Stimulated activated CD4-positive, alpha-beta T cell treated with anti-CD3 and anti-CD28 coated beads, Interleukin-2, amount 100 ng/mL, for 4 hours (primary cell): Measurements from ENCODE around the gene KRTAP4-7.
"Not testable (repeated sequence)": the region's sequence is repeated elsewhere in the genome, so short reads cannot be mapped to it uniquely, and the experiment has no call there.

Experiments used
- DNase-seq: peaks from one replicate; pipeline ENCODE4 v3.0.0-alpha.2; 2020; ENCODE audit warnings: low read depth

Gene KRTAP4-7

DNA sequence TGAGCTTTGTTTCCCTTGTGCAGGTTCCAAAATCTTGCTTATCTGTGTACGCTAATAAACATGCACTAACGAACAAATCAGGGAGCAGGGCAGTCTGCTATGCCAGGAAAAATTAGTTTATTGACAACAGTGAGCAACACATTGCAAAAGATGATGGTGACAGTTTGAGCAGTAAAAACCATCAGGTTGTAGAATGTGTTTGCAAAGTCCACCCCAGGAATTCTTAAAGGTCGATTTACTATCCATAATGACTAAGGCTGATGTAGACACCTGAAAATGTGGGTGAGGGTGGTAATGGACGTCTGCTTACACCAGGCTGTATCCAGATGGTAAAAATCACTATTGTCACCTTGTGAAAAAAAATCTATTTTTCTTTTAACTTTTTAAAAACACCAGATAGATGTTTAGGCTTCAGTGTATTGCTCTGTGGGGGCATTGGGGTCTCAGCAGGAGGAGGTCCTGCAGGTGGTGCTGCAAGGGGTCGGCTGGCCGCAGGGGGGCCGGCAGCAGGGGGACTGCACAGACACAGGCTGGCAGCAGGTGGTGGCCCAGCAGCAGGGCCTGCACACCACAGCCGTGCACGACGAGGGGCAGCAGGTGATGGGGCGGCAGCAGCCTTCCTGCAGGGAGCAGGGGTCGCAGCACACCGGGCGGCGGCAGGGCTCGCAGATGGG is 18.8 kb upstream of the KRTAP4-7 start:
- not testable (repeated sequence) for DNase-seq

DNA sequence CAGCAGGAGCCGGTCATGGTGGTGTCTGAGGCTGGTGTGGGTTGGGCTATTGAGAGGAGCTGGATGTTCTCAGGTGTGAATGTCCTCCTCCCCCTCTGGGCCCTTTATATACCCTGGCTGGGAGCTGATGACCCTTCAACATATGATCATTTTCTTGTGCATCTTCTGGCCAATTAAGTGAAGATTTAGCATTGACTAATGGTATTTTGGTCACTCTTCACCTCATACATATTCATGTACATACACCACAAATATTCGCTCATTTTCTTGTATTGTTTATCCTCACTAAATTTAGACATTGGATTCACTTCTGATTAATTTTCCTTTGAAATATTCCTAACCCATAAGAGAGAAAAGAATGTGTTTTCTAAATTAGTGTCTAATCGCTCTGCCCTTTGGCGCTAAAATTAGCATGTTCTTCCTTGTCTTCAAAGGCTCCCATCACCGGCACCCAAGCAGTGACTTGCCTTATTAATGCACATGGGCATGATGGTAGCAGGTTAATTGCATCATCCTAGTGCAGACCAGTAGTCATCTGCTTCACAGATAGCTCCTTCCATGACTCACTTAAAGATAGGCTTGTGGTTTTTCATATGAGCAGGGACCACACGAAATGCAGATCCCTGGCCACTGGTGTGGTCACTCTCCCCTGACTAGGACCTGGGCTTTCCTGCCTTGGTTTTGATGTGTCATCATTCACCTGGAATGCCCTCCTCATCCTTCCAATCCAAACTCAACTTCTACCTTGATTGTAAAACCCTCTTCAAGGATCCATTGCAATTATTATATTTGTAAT is 17.9 kb upstream of the KRTAP4-7 start, which contains the start of gene KRTAP2-4:
Gene KRTAP2-4 (minus strand): TSS at position 51 of the 796 bp plus-strand sequence. CDS start 34 bp downstream, at position 17.
- DNase-seq, result no peak

DNA sequence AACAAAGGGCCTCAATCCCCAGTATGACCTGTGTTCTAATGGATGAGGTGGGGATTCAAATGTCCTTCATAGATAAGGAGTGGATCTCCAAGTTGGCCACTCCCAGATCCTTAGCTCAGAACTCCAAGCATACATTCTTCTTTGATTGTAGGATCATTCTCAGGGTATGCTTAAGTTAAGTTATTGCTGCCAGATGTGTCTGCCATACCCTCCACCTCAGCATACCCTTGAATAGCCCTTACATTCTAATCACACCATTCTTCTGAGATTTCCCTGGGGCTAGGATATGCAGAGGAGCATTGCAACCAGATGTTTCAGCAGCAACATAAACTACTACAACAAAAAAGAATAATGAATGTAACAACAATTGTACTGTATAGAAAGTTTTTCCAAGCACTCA is 16.7 kb upstream of the KRTAP4-7 start:
- no peak for DNase-seq

DNA sequence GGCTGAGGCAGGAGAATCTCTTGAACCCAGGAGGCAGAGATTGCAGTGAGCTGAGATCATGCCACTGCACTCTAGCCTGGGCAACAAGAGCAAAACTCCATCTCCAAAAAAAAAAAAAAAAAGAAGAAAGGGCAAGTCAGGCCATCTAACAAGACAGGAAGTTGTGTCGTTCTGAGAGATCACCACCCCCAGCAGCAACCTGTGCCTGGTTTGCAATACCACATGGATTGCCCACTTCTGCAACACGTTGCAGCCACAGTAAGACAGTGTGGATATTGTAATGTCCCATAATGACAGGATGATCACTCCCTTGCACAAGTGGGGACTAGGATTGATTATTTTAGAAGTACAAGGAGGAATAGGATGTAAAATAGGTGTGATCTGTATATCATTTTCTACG is 14.9 kb upstream of the KRTAP4-7 start:
- no peak for DNase-seq

DNA sequence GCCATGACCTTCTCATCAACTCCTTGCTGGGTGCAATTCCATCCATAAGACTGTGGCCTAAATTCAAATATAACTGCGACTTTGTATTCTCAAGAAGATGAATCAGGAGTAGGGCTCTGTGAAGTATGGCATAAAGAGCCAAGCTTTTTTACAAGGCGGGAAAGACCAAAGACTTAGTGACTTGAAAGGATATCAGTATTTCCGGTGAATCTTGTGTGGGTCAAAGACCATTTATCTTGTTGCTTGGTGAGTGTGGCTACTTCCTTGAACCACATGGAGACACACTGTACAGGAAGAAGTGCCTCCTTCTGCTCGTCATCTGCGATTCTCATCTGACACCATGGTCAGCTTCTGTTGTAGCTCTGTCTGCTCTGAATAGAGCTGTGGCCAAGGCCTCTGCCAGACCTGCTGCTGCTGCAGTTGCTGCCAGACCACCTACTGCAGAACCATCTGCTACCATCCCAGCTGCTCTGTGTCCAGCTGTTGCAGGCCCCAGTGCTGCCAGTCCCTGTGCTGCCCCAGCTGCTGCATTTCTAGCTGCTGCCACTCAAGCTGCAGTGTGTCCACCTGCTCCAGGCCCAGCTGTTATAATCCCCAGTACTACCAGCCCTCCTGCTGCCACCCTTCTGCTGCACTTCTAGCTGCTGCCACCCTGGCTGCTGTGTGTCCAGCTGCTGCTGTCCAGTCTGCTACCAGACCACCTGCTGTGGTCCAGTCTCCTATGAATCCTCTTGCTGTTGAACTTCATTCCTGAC is 12.2 kb upstream of the KRTAP4-7 start:
- no peak for DNase-seq

DNA sequence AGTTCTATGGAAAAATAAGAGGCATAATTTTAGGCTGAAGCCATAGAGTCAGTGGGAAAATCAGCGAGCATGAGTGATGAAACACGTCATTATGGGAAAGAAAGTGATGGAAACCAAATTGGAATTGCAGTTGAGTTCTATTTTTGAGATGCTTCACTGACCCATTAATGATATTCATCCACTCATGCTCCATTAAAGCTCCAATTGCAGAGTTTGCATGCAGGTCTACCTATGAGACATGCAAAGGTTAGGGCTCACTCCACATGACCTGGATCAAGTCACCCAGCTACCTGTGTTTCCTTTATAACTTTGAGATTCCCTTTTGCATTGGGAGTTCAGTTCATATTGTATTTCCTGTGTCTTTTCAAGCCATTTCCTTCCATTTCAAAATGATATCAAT is 10.3 kb upstream of the KRTAP4-7 start:
- DNase-seq, result no peak

DNA sequence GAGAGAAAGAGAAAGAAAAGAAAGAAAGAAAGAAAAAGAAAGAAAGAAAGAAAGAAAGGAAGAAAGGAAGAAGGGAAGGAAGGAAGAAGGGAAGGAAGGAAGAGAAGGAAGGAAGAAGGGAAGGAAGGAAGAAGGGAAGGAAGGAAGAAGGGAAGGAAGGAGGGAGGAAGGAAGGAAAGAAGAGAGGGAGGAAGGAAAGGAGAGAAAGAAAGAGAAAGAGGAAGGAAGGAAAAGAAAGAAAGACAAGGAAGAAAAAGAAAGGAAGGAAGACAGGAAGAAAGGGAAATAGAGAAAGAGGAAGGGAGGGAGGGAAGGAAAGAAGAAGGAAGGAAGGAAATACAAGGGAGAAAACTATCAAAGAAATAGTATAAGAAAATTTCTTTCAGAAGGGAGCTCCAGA is 7.2 kb upstream of the KRTAP4-7 start:
- DNase-seq, result no peak

DNA sequence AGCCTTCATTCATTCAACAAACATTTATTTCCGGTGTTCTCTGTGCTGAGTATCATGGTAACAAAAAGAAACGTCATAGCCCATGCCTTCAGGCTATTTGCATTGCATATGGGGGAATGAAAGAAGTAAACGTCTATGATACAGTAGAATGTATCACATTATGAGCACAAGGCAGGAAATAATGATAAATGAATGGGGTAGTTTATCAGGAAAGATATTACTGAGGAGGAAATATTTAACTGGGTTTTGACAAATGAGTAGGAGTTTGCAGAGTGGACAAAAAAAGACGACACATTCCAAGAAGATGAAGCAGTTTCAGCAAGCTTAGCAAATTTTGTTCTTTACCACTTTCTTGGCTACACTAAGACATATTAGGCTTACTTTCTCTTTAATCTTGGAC is 1.3 kb upstream of the KRTAP4-7 start:
- DNase-seq, result no peak

DNA sequence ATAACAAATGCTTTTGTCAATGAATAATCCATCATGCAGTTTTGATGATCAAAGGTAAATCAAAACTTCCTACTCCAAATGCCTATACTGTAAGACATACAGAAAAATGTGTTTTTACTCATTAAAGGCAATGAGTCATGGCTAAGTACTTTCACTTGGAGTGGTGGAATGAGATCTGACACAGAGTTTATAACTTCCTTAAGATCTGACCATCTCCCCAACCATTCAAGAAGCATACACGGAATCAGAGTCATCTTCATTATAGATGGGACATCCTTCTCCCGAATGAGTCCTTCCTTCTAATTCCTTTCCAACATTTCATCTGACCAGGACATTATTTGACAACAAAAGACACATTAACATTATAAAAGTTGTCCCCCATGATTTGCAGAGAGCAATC is 523 bp upstream of the KRTAP4-7 start:
- DNase-seq, result not testable (repeated sequence)

DNA sequence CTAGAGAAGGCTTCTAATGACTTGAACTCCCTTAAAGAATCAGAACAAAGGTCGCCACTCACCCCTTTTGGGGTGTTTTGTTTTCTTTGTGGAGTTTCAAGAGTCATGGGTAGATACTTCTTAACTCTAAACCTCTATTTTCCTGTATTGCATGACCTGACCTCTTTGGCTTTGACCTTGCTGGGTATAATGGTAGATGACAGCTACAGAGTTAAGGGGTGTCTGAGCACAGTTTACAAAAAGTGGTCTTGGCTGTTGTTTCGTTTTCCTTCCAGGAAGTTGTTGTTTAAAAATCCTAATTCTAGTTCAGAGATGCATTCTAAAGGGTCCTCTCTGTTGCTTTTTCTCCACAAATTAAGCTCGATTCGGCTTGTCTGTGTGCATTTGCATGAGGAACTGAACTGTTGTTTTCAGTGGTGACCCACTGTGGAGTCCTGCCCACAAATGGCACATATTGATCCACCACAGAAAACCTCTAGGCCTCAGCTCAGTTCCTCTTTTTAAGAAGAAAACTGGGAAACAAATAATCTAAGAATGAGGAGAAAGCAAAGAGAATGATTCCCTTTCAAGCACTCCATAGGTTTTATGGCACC is 4.9 kb downstream of the KRTAP4-7 start:
- DNase-seq, result not testable (repeated sequence)

DNA sequence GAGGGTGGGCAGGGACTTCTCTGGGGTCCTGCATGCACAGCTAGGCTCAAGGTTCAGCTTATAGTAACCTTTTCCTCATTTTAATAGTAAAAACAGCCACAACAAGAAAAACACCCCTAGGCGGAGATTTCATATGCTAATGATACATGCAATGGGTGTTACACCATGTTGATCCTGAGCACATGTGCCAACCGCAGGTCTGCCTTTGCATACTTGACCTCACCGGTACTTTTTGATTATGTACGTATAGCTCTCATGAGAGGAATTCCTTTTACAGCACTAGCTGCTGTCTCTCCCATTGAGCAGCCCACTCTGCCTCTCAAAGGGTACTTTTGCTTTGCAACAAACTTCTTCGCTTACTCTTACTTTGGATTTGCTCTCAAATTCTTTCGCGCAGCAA is 12.1 kb downstream of the KRTAP4-7 start:
- no peak for DNase-seq

DNA sequence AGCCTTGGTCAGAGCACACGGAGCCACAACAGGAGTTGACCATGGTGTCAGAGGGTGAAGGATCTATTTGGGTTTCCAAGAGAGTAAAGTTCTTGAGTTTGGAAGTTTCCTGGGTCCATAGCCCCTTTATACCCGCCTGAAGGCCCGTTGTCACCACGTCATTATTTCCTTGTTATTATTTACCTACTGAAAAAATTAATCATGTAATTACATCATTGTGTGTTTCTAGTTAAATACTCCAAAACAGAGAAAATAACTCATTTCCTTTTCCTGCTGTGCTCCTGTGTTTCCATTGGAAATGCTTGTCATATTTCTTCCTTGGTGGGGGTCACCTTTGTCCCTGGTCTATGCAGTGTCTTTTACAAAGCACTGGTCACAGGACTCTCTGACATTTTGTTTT is 14.1 kb downstream of the KRTAP4-7 start, which contains the start of gene KRTAP4-8:
Gene KRTAP4-8 (minus strand): TSS at position 101 of the 400 bp plus-strand sequence. CDS start 58 bp downstream, at position 43.
- no peak for DNase-seq

DNA sequence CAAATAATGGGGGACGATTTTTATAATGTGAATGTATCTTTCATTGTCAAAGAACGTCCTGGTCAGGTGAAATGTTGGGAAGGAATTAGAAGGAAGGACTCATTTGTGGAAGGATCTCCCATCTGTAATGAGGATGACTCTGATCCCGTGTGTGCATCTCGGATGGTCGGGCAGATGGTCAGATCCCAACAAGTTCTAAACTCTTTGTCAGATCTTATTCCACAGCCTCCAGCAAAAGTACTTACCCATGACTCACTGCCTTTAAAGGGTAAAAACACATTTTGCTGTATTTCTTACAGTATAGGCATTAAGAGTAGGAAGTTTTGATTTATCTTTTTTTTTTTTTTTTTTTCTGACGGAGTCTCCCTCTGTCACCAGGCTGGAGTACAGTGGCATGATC is 14.5 kb downstream of the KRTAP4-7 start:
- no peak for DNase-seq

DNA sequence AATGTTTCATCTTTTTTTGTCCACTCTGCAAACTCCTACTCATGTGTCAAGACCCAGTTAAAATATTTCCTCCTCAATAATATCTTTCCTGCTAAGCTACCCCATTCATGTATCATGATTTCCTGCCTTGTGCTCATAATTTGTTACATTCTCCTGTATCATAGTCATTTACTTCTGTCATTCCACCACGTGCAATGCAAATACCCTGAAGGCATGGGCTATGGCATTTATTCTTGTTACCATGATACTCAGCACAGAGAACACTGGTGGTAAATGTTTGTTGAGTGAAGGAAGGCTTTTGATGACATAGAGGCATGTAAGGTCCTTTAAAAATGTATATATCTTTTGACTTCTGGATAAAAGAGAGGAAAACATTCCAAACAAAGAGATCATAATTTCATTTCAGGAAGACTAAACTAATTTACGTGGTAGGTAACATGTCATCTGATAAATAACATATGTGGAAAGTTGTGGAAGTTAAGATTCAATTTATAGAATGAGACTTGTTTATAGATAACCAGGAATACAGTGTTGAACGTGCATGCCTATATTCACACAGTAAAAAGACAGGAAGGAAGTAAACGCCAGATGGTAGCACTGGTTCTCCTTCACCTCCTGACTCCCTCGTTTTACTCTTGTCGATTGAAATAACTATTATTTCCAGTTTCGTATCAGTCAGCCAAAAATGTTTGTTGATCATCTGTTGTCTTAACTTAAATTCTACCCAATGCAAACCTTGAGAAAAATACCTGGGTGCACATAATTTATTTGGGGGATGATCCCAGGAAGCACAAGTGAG is 15.9 kb downstream of the KRTAP4-7 start:
- DNase-seq, result not testable (repeated sequence)

DNA sequence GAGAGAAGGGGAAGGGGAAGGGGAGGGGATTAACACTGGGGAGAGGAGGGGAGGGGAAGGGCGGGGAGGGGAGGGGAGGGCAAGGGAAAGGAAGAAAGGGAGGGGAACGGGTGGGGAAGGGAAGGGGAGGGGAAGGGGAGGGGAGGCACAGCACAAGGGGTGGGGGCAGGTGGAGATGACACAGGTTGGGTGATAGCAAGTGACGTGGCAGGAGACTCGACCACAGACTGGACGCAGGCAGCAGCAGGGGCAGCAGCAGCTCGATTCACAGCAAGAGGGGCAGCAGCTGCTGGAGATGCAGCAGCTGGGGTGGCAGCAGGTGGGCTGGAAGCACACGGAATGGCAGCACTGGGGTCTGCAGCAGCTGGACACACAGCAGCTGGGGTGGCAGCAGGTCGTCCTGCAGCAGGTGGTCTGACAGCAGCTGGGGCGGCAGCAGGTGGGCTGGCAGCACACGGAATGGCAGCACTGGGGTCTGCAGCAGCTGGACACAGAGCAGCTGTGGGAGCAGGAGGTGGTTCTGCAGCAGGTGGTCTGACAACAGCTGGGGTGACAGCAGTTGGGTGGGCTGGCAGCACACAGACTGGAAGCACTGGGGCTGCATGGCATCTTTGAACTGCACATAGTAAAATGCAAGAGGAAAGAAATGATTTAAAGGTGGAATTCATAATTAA is 17.8 kb downstream of the KRTAP4-7 start, which contains the start of gene KRTAP4-16:
Gene KRTAP4-16 (minus strand): TSS at position 624 of the 674 bp plus-strand sequence. CDS start 0 bp downstream, at position 624.
- no peak for DNase-seq

DNA sequence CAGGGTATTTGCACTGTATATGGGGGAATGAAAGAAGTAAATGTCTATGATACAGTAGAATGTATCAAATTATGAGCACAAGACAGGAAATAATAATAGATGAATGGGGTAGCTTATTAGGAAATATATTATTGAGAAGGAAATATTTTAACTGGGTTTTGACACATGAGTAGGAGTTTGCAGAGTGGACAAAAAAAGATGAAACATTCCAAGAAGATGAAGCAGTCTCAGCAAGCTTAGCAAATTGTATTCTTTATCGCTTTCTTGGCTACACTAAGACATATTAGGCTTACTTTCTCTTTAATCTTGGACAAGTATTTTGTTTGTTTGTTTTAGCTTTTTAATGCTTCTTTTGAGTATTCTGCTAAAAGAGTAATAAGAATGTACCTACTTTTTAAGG is 19.9 kb downstream of the KRTAP4-7 start:
- DNase-seq, result no peak

DNA sequence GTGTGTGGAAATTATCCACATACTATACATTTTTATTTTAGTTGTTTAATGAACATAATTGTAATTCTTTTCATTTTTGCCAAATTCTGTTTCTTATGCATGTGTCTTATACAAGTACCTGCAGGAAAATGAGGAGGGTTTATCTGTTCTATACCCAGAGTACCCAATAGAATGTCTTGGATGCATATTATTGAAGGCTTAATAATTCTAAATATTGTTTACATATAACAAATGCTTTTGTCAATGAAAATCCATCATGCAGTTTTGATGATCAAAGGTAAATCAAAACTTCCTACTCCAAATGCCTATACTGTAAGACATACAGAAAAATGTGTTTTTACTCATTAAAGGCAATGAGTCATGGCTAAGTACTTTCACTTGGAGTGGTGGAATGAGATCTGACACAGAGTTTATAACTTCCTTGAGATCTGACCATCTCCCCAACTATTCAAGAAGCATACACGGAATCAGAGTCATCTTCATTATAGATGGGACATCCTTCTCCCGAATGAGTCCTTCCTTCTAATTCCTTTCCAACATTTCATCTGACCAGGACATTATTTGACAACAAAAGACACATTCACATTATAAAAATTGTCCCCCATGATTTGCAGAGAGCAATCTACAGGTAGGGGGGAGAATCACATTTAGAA is 20.6 kb downstream of the KRTAP4-7 start:
- DNase-seq, result not testable (repeated sequence)

DNA sequence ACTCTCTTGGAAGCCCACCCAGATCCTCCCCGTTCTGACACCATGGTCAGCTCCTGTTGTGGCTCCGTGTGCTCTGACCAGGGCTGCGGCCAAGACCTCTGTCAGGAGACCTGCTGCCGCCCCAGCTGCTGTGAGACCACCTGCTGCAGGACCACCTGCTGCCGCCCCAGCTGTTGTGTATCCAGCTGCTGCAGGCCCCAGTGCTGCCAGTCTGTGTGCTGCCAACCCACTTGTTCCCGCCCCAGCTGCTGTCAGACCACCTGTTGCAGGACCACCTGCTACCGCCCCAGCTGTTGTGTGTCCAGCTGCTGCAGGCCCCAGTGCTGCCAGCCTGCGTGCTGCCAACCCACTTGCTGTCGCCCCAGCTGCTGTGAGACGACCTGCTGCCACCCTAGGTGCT is 21.4 kb downstream of the KRTAP4-7 start, which contains the start of gene KRTAP4-9:
Gene KRTAP4-9 (plus strand): TSS at position 43 of the 400 bp plus-strand sequence. CDS start 0 bp downstream, at position 43.
- DNase-seq, result not testable (repeated sequence)

DNA sequence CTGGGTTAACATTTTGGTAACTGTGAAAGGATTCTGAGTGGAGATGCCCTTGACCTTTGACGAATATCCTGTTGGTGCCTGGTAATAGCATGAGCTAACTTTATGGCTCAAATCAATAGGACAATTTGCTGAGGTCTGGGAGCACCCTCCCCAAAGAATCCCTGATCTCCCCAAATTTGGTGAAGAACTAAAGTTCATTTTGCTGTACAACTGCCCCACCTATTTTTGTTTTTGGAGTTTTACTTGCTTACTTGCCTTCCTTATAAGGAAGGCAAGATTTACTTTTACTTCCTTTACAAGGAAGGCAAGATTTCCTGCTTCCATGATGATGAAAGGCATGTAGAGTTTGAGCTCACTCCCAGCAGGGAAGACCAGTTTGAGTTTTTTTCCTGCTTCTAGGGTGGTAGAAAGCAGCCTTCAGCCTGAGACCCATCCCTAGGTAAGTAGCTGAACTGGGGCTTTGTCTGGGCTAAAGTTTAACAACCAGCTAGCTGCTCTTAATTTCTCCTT is 24.0 kb downstream of the KRTAP4-7 start:
- no peak for DNase-seq
